GM19023 (cell line): ENCODE results near the gene ISCU.
"Not testable (repeated sequence)": the region's sequence is repeated elsewhere in the genome, so short reads cannot be mapped to it uniquely, and the experiment has no call there.

Experiments used
- ATAC-seq: cut with Tn5 transposase; IDR thresholded peaks from one replicate; pipeline ENCODE4 v1.9.1; 2021; ENCODE audit warnings: mild to moderate bottlenecking, moderate library complexity; ENCODE audit not compliant: unreplicated experiment

ISCU gene

GRCh38 chr12:108586306-108586705 lies 23.9 kb downstream of the ISCU start:
- ATAC-seq = no peak

GRCh38 chr12:108587826-108588225 lies 25.4 kb downstream of the ISCU start:
- no peak for ATAC-seq

DNA sequence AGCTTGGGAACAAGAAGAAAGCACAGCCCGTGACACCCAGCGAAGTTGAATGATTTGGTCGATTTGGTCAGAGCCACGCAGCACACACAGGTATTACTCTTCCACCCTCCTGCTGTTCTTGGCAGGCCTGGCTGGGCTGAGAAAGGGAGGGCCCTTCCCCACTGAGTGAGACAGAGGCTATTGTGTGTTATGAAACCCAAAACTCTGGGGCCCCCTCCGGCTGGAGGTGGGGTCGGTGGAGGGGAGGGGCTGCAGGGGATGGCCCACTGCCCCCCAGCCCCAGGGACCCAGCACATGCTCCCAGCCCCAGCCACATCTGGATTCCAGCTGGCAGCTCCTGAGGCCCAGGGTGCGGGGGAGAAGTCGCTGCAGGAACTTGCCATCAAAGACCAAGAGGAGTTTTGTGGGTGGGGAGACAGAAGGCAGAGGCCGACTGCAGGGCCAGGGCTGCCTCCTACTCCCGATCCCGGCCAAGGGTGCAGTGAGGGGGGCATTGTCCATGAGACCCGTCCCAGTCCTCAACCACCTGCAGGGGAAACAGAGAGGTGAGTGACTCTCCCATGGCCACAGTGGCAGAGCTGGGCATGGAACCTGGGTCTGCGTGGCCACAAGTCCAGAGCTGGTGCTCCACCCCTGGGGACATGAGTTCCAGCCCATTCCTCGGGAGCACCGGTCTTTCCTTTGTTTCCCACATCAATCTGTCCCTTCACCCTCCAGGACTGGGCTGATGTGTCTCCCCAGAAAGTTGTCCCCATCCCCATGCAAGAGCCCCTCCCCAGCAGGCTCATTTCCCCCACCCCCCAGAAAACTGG lies 26.8 kb downstream of the ISCU start:
- ATAC-seq = no peak

DNA sequence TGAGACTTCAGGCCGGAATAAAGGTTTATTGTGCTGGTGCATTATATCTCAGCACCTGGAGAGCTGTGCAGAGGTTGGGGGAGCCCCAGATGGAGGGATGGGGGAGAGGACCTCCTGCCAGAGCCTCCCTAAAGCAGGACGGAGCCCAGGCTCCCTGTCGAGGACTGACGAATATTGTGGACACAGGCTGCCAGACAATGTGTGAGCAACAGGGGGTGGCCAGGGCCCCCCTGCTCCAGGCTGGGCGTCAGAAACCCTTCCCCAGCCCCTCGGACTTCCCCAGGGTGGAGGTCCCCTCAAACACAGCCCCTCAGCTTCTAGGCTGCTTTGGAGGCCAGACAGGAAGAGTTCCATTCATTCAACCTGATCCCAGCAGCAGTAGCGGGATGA lies 27.4 kb downstream of the ISCU start:
- no peak for ATAC-seq

- ATAC-seq = not testable (repeated sequence)
Measured at GRCh38 chr12:108590463-108590862, 28.1 kb downstream of the ISCU start.

GRCh38 chr12:108591267-108591980 lies 29.0 kb downstream of the ISCU start:
- ATAC-seq = no peak

GRCh38 chr12:108592033-108592909 lies 29.9 kb downstream of the ISCU start:
- ATAC-seq = no peak

- no peak for ATAC-seq
Measured at GRCh38 chr12:108594323-108594903, 32.0 kb downstream of the ISCU start.

DNA sequence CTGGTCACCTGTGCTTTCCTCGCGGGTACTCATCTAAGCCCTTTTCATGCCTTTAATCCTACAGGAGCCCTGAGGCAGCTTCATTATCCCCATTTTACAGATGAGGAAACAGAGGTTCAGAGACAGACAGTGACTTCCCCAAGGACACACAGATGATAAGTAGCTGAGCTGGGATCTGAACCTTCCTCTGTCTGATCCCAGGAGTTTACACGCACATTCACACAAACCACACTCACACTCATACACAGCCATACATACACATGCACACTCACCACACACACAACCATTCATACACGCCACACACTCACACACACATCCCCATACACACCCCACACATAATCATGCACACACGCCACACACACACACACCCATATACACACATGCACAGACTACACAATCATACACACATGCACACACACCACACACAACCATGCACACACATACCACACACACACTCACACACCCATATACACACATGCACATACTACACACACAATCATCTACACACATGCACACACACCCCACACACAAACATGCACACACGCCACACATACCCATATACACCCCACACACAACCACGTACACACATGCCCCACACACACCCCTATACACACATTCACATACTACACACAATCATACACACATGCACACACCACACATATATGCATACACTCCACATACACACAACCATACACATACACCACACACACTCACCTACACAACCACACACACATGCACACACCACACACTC lies 32.7 kb downstream of the ISCU start:
- no peak for ATAC-seq

DNA sequence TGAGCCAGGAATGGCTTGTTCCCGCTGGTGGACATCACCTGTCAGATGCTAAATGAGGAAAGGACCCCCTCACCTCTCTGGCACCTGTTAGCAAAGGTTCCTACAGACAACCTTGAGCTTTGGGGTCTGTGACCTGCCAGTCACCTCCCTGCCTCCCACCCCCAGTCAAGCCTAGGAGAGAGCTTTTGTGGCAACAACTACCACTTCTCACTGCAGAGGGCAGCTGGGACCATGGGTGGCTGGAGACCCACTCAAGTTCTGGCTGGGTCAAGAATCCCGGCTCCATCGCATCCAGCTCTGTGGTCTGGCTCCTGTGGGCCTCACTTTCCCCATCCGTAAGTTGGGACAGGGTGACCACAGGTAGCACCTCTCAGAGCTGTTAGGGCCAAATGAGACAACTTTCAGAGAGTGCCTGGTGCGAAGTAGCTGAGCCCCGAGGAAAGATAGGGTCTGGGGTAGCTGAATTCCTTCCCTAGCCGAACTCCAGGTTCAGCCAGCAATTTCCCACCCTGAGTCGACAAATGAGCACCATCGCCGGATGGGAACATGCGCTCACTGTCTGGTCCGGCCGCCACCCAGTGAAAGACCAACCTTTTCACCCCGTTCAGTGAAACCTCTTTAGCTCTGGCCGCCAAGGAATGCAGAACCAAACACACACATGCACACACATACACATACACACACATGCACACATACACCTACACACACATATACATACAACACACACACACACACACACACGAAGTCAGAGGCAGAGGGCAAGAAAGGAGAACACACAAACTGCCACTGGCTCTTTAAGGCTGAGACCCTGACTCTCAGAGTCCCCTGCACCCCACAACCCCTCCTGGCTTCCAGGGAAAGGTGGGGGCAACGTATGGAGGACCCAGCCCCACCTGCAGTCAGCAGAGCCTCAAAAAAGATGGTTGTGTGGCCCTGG lies 33.6 kb downstream of the ISCU start:
- no peak for ATAC-seq

DNA sequence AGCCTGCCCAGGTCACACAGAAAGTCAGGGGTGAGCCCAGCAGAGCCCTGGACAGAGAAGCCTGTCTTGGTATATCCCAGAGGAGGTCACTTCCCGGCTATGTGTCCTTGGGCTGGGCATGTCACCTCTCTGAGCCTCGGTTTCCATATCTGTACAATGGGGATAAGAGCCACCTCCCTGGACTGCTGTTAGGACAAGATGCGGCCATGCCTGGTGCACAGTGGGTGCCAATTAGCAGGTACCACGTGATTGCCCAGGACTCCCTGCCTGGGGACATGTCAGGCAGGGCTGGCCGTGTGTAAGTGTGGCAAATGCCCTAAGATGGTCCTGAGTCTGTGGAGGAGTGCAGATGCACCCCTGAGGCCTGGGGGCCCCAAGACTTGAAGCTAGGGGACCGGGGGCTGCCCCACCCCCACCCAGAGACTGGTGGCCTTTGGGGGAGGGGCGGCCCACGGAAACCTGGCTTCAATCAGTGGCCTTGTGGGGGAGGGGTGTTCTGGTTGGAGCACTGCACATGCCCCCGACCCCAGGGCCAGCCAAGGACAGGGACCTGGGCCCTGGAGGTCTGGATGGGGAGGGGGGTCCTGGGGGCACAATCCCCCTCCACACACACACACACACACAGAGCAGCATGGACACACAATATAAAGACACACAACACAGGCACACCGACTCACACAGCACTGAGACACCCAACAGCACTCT lies 34.6 kb downstream of the ISCU start:
- no peak for ATAC-seq

GRCh38 chr12:108597559-108598471 lies 35.4 kb downstream of the ISCU start, which contains the start of gene TMEM119:
Gene TMEM119, minus strand, starts transcription at chr12:108598084. Its CDS starts 5,701 bp downstream, at chr12:108592383.
- no peak for ATAC-seq

DNA sequence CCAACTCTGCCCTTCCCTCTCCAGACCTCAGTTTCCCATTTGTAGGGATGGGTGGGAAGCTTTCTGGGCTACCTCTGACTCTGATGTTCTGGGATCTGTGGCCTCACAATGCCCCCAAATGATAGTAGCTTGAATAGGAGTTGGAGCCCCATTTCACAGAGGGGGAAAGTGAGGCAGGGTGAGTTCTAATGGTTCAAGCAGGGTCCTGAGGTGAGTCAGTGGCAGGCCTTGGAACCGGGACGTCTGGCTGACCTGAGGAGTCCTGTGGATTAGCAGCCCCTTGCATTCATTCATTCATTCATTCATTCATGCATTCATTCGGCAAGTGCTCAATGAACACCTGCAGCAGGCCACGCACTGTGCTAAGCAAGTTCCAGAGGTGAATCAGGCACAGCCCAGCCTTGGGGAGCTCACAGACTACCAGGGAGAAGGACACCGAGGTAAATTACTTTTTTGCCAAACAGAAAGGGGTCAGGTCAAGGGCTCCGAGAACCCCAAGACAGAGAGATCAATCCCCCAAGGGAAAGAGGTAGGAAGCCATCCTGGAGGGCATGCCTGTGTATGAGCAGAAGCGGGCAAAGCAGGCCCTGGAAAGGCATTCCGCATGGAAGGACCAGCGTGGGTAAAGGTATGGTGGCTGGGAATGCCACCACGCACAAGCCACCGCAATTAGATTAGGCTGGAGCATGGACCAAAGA lies 36.3 kb downstream of the ISCU start:
- no peak for ATAC-seq

DNA sequence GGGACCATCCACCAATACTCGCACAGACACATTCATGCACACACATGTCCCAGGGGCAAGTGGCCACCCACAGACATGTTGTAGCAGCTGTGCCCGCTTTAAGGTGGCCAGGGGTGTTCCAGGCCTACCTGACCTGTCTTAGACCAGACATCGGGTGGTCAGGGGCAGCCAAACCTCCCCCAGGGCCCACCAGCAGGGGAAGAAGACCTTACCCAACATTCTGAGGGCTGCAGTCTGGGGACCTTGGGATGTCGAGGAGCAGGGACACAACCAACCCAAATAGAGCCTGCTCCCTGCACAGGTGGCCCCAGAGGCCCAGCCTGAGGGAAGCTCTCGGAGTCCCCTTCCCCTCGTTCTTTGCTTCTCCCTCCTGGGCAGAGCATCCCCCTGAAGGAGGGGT lies 37.1 kb downstream of the ISCU start:
- no peak for ATAC-seq

DNA sequence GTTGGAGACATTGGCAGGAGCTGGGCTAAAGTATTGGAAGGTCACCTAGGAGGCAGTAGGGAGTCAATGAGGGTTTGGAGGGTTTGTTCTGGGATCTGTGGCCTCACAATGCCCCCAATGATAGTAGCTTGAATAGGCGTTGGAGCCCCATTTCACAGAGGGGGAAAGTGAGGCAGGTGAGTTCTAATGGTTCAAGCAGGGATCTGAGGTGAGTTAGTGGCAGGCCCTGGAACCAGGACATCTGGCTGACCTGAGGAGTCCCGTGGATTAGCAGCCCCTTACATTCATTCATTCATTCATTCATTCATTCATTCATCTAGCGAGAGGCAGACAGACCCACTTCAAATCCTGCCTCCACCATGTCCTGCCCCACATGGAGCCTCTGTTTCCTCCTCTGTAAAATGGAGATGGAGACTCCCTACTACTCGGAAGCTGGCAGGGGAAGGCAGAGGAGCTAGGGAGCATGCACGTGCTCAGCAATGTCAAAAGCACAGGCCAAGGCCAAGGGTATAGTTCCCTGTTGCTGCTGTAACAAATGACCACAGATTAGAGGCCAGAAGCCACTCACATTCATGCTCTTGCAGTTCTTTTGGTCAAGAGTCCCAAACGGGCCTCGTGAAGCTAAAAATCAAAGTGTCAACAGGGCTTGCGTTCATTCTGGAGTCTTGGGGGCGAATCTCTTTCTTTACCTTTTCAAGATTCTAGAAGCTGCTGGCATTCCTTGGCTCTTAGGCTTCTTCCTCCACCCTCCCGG lies 37.7 kb downstream of the ISCU start:
- ATAC-seq = no peak

GRCh38 chr12:108600702-108601007 lies 38.3 kb downstream of the ISCU start:
- ATAC-seq = no peak
